ENCODE measurements around the gene KPNA1. TPM values are rescaled to one million over a fixed set of nuclear protein-coding genes. Genes with fewer than 3 reads are reported as not detected.

KPNA1 gene
- total RNA-seq, 4 donors from 2014 or later, result 30.0 to 38.1 (median 34.5) TPM

DNA sequence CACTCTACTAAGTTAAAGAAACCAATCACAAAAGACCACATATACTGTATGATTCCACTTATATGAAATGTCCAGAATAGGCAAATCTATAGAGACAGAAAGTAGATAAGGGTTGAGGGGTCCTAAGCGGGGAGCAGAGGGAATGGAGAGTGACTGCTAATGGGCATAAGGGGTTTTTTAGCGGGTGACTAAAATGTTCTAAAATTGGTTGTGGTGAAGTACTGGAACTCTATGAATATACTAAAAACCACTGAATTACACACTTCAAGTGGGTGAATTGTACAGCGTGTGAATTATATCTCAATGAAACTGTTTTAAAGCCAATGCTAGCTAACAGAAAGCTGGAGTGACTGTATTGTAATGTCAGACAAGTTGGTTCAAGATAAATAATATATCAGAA is 33.3 kb downstream of the KPNA1 start:
- intact Hi-C loops (cut with DNase I), result no loop called here
- Histone ChIP-seq H3K27me3 (no peaks in the 10 kb centered on the region), H3K9me3 (no peaks in the 10 kb centered on the region), H3K27ac (no peak overlapping the region), H3K4me3 (no peak overlapping the region), H3K36me3 (no peaks in the 10 kb centered on the region), H3K4me1 (peaks cover 0 to 13% (median 3%) of the 10 kb centered on the region in 3 donors)
- WGBS, 2 donors, result 91 to 96% methylated on average over 3 of the region's 3 CpGs
- no peak for TF ChIP-seq POLR2A (IDR thresholded peaks at IDR 0.05)
- TF ChIP-seq, protein P1, sequence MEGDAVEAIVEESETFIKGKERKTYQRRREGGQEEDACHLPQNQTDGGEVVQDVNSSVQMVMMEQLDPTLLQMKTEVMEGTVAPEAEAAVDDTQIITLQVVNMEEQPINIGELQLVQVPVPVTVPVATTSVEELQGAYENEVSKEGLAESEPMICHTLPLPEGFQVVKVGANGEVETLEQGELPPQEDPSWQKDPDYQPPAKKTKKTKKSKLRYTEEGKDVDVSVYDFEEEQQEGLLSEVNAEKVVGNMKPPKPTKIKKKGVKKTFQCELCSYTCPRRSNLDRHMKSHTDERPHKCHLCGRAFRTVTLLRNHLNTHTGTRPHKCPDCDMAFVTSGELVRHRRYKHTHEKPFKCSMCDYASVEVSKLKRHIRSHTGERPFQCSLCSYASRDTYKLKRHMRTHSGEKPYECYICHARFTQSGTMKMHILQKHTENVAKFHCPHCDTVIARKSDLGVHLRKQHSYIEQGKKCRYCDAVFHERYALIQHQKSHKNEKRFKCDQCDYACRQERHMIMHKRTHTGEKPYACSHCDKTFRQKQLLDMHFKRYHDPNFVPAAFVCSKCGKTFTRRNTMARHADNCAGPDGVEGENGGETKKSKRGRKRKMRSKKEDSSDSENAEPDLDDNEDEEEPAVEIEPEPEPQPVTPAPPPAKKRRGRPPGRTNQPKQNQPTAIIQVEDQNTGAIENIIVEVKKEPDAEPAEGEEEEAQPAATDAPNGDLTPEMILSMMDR (IDR thresholded peaks at IDR 0.05), result no peak
- DNase-seq, result no peak

DNA sequence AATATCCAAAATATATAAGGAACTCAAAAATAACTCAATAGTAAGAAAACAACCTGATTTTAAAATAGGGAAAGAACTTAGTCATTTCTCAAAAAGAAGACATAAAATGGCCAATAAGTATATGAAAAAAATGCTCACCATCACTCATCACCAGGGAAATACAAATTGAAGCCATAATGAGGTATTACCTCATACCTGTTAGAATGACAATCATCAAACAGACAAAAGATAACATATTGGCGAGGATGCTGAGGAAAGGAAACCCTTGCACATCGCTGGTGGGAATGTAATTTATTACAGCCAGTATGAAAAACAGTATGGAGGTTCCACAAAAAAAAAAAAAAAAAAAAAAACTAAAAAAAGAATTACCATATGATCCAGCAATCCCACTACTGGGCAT is 38.2 kb downstream of the KPNA1 start:
- no peak overlapping the region for H3K27ac ChIP-seq
- 83 to 89% methylated on average over 2 of the region's 2 CpGs for WGBS, 2 donors

DNA sequence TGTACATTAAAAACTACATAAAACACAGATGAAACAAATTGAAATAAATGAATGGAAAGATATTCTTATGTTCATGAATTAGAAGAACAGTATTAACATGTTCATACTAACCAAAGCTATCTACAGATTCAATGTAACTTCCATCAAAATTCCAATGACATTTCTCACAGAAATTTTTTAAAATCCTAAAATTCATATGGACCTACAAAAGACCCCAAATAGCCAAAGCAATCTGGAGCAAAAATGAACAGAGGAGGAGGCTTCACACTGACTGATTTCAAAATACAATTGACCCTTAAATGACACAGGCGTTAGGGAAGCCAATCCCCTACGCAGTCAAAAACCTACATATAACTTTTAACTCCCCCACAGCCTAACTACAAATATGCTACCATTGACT is 39.4 kb downstream of the KPNA1 start:
- no peaks in the 10 kb centered on the region for H3K27me3 ChIP-seq
- DNase-seq, result no peak
- intact Hi-C loops (cut with DNase I), result no loop called here
- H3K36me3 ChIP-seq, result no peaks in the 10 kb centered on the region
- 90 to 100% methylated on average over 2 of the region's 2 CpGs for WGBS, 2 donors
- H3K9me3 ChIP-seq, result no peaks in the 10 kb centered on the region
- no peak overlapping the region for H3K27ac ChIP-seq
- no peak overlapping the region for H3K4me3 ChIP-seq
- TF ChIP-seq, protein P1 (IDR thresholded peaks at IDR 0.05), result no peak
- no peak for TF ChIP-seq POLR2A (IDR thresholded peaks at IDR 0.05)
- H3K4me1 ChIP-seq, result no peaks in the 10 kb centered on the region

More for the DNA sequence above, 38.2 kb downstream of the KPNA1 start:
- no peaks in the 10 kb centered on the region for H3K36me3 ChIP-seq
- H3K4me3 ChIP-seq, result no peak overlapping the region
- DNase-seq, result no peak
- no peaks in the 10 kb centered on the region for H3K27me3 ChIP-seq
- intact Hi-C loops (cut with DNase I), result no loop called here
- H3K9me3 ChIP-seq, result no peaks in the 10 kb centered on the region
- H3K4me1 ChIP-seq, result no peaks in the 10 kb centered on the region
- TF ChIP-seq POLR2A (IDR thresholded peaks at IDR 0.05), result no peak
- TF ChIP-seq, protein P1 (IDR thresholded peaks at IDR 0.05), result no peak

DNA sequence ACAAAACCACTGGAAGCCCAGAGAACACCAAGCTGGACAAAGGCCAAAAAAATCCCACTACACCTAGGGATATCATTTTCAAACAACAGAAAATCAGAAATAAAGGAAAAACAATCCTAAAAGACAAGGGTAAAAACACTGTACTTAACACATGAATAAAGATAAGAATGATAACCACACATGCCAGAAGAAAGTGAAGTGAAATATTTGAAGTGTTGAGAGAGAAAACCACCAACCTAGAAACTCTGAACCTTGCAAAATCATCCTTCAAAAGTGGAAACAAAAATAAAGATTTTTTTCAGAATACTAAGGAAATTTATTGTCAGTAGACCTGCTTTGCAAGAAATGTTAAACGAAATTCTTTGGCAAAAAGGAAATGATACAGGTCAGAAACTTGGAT is 45.1 kb downstream of the KPNA1 start:
- WGBS, 2 donors, result 45 to 50% methylated on average over 1 of the region's 1 CpG
- TF ChIP-seq POLR2A (IDR thresholded peaks at IDR 0.05), result no peak
- TF ChIP-seq, protein P1 (IDR thresholded peaks at IDR 0.05), result no peak
- Histone ChIP-seq H3K27me3 (no peaks in the 10 kb centered on the region), H3K9me3 (no peaks in the 10 kb centered on the region), H3K4me1 (no peaks in the 10 kb centered on the region), H3K36me3 (peaks cover 0 to 29% (median 3%) of the 10 kb centered on the region in 3 donors), H3K4me3 (no peak overlapping the region), H3K27ac (no peak overlapping the region)
- intact Hi-C loops (cut with DNase I), result no loop called here
- no peak for DNase-seq

DNA sequence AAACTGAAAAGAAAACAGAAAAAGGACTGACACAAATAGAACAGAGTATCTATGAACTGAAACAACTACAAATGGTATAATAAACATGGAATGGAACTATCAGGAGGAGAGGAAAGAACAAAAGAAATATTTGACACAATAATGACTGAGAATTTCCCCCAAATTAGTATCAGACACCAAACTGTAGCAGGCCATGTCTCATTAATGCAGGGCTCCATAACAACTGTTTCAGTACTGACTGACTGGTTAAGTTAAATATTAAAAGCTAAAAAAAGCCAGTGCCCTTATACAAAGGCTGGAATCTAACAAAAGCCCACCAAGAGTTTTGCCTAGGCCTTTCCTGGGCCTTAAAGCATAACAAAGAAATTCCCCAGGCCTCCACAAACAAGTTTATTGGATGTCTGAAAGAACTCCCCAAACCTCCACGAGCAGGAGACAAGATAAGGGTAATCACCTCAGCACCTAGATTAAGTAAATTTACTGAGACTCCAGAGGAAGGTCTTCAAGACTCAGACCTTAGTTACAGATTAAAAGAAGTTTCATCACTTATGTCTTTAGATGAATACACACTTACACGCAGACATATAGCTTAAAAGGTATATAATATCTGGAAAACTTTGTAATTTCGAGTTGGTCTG is 45.7 kb downstream of the KPNA1 start:
- H3K27me3 ChIP-seq, result no peaks in the 10 kb centered on the region
- no peak overlapping the region for H3K27ac ChIP-seq
- DNase-seq, result no peak
- H3K9me3 ChIP-seq, result no peaks in the 10 kb centered on the region
- peaks cover 0 to 34% (median 3%) of the 10 kb centered on the region in 3 donors for H3K36me3 ChIP-seq
- intact Hi-C loops (cut with DNase I), result no loop called here
- WGBS, 2 donors, result 84 to 85% methylated on average over 3 of the region's 3 CpGs
- TF ChIP-seq POLR2A (IDR thresholded peaks at IDR 0.05), result no peak
- TF ChIP-seq, protein P1 (IDR thresholded peaks at IDR 0.05), result no peak
- no peaks in the 10 kb centered on the region for H3K4me1 ChIP-seq
- H3K4me3 ChIP-seq, result no peak overlapping the region

All from esophagus squamous epithelium (tissue), 5 donors.